CD4-positive, alpha-beta T cell (primary cell): Measurements from ENCODE around the gene TLE2. TPM values are rescaled to one million over a fixed set of nuclear protein-coding genes. Genes with fewer than 3 reads are reported as not detected.
A peak's percentile ranks its signal among the peaks of the same experiment; 100 is the strongest.

ENCODE experiments used
- ATAC-seq: fragments of 200-7000 bp; cut with Tn5 transposase; one replicate; pipeline ENCODE4 v1.10.0; 2022; ENCODE audit warnings: mild to moderate bottlenecking; ENCODE audit not compliant: poor library complexity
- CTCF ChIA-PET: fragments of 350-600 bp; sonication (Branson Sonifier 250); formaldehyde crosslinking; loops from one replicate; lab custom pipeline; 2021; ENCODE audit warnings: antibody characterized with exemption, inconsistent platforms; lab: Charles Lee
- POLR2A ChIA-PET: fragments of 350-600 bp; sonication (Branson Sonifier 250); formaldehyde crosslinking; loops from one replicate; lab custom pipeline; 2021; ENCODE audit warnings: antibody characterized with exemption, inconsistent platforms; lab: Charles Lee
- DNase-seq, 14 experiments: peaks; one replicate each; pipeline ENCODE4 v3.0.0-alpha.2; 2013 to 2020; ENCODE audit warnings: mixed read lengths in 2 of 14
- H3K27ac ChIP-seq, 2 donors: one replicate each; pipeline versions ENCODE4 v1.5.1 to v1.7.0; 2013; ENCODE audit warnings: low read length in 2 of 2, low read depth in 1 of 2, mild to moderate bottlenecking in 1 of 2
- H3K27me3 ChIP-seq, 2 experiments: 1 replicate in 1 of 2; 2 replicates in 1 of 2; pipeline versions ENCODE4 v1.6.1 to v1.7.0; 2013; ENCODE audit warnings: low read length in 2 of 2, control low read depth in 1 of 2, mild to moderate bottlenecking in 1 of 2, moderate library complexity in 1 of 2; ENCODE audit not compliant: insufficient read depth in 2 of 2, control insufficient read depth in 1 of 2
- H3K36me3 ChIP-seq: one replicate; pipeline ENCODE4 v1.6.1; 2013; ENCODE audit warnings: low read length, control low read depth; ENCODE audit not compliant: insufficient read depth
- H3K4me1 ChIP-seq: one replicate; pipeline ENCODE4 v1.6.1; 2013; ENCODE audit warnings: low read length, control low read depth; ENCODE audit not compliant: insufficient read depth
- H3K4me3 ChIP-seq: one replicate; pipeline ENCODE4 v1.5.1; 2013; ENCODE audit warnings: mild to moderate bottlenecking, low read length, moderate library complexity
- H3K9me3 ChIP-seq, 2 experiments: 1 replicate in 1 of 2; 2 replicates in 1 of 2; pipeline versions ENCODE4 v1.6.1 to v1.7.0; 2013; ENCODE audit warnings: low read length in 2 of 2, mild to moderate bottlenecking in 2 of 2, control low read depth in 1 of 2, moderate library complexity in 1 of 2; ENCODE audit not compliant: control insufficient read depth in 1 of 2, insufficient read depth in 1 of 2
- H3K27ac Mint-ChIP-seq: one replicate; pipeline ENCODE4 v1.8.0; 2020; ENCODE audit warnings: mixed read lengths
- H3K27me3 Mint-ChIP-seq: one replicate; pipeline ENCODE4 v1.8.0; 2021; ENCODE audit warnings: mixed read lengths
- H3K36me3 Mint-ChIP-seq: one replicate; pipeline ENCODE4 v1.8.0; 2021; ENCODE audit warnings: low read depth, mixed read lengths
- H3K4me1 Mint-ChIP-seq: one replicate; pipeline ENCODE4 v1.8.0; 2021; ENCODE audit warnings: low read depth, mixed read lengths
- H3K4me3 Mint-ChIP-seq: one replicate; pipeline ENCODE4 v1.8.0; 2020; ENCODE audit warnings: mild to moderate bottlenecking, mixed read lengths
- H3K9me3 Mint-ChIP-seq: one replicate; pipeline ENCODE4 v1.8.0; 2020; ENCODE audit warnings: mixed read lengths
- intact Hi-C, 2 experiments: fragments of 100-400 bp; cut with DNase I in 1 of 2; cut with micrococcal nuclease in 1 of 2; formaldehyde crosslinking; loops; one replicate each; pipeline versions ENCODE4 v1.15.1 to v1.9.0; 2023 to 2025; cut with DNase I, micrococcal nuclease
- polyA plus RNA-seq, 2 donors: library from polyadenylated mRNA; unstranded; fragments of 120-200 nt; gene quantifications; one replicate each; pipeline ENCODE4 v1.2.1, GENCODE V29; 2013
- total RNA-seq, 174 experiments: library from RNA in 2 of 174; stranded (reverse) in 2 of 174; gene quantifications; one replicate each; pipeline ENCODE4 v1.2.3 and lab custom pipeline; 2021 to 2026
- TF ChIP-seq, protein P1 (sequence below): fragments of 200-600 bp; IDR thresholded peaks from one replicate; pipeline ENCODE4 v1.8.0; 2022; ENCODE audit warnings: antibody characterized with exemption, mild to moderate bottlenecking

TLE2 gene
- total RNA-seq, result 10 to 100 TPM; 23.9 to 25.0 TPM
- polyA plus RNA-seq (2013, experiment 1 of 2), result 10.8 TPM
- 19.0 TPM for polyA plus RNA-seq (2013, experiment 2 of 2)
- total RNA-seq (lab: John Stamatoyannopoulos, UW), result 3.1 to 25.6 (median 10.7) reads per million in 172 experiments

DNA sequence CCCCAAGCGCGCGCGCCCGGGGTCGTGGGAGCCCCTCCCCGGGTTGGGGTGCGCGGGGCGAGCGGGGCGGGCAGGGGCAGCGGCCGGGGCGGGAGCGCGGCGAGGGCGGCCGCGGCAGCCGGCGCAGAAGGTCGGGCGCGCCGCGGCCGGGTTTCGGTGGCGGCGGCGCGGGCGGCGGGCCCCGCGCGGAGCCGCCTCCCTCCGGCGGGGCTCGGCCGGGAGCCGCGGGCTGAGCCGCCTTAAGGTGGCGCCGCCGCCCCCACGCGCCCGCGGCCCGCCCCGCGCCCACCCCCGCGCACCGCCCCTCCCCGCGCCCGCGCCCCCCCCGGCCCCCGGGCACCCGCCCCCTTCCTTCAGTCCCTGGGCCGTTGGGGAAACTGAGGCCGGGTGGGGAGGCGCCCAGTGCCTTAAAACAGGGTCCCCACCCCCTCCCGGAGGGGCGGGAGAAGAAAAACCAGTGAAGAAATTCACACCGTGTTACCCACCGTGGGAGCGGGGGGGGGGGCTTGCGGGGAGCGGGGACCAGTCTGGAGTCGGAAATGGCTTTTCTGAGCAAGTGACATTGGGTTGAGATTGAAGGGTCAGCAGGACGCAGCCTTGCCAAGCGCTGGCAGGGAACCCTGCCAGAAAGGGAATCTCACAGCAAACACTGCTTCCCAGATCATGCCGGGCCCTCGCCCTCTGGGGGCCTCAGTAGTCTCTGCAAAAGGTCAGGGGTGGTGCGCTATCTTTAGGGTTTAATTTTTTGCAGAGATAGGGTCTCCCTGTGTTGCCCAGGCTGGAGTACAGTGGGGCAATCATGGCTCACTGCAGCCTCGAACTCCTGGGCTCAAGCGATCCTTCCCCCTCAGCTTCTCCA is at the start of gene TLE2:
Gene TLE2 (minus strand): TSS at position 216 of the 859 bp plus-strand sequence. CDS start 376 bp downstream, outside the sequence.
- CTCF ChIA-PET, result no interaction called here
- DNase-seq, result peak in 3 of 14 experiments; percentile 44 to 69 (median 68)
- Histone ChIP-seq H3K4me3 (peak within 1 kb of the TSS; percentile 62), H3K36me3 (no peaks in the 10 kb centered on the region), H3K27me3 (no peaks in the 10 kb centered on the region), H3K9me3 (no peaks in the 10 kb centered on the region), H3K27ac (no peak within 1 kb of the TSS), H3K4me1 (peaks cover 35% of the 10 kb centered on the region)
- Mint-ChIP-seq H3K27me3 (no peaks in the 10 kb centered on the region), H3K9me3 (no peaks in the 10 kb centered on the region), H3K4me1 (peaks cover 41% of the 10 kb centered on the region), H3K4me3 (peak within 1 kb of the TSS; percentile 87), H3K36me3 (no peaks in the 10 kb centered on the region), H3K27ac (peak within 1 kb of the TSS; percentile 47)
- intact Hi-C loops, result loop anchor here in 1 of 2 experiments (5.0 kb wide), 1 partner anchor 33 kb away; the partner anchor contains the start of gene TLE5
- POLR2A ChIA-PET, result interaction anchor here (0.7 to 1.8 kb wide), 2 partner anchors 33 to 34 kb away, joined by 3 to 4 read pairs; partner anchors contain the start of gene TLE5
- TF ChIP-seq, protein P1, sequence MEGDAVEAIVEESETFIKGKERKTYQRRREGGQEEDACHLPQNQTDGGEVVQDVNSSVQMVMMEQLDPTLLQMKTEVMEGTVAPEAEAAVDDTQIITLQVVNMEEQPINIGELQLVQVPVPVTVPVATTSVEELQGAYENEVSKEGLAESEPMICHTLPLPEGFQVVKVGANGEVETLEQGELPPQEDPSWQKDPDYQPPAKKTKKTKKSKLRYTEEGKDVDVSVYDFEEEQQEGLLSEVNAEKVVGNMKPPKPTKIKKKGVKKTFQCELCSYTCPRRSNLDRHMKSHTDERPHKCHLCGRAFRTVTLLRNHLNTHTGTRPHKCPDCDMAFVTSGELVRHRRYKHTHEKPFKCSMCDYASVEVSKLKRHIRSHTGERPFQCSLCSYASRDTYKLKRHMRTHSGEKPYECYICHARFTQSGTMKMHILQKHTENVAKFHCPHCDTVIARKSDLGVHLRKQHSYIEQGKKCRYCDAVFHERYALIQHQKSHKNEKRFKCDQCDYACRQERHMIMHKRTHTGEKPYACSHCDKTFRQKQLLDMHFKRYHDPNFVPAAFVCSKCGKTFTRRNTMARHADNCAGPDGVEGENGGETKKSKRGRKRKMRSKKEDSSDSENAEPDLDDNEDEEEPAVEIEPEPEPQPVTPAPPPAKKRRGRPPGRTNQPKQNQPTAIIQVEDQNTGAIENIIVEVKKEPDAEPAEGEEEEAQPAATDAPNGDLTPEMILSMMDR, result no peak
- peak; percentile 45 for ATAC-seq

GRCh38 chr19:3075605-3076431 is 46.7 kb upstream of the TLE2 start:
- H3K9me3 ChIP-seq, result no peaks in the 10 kb centered on the region
- H3K4me3 ChIP-seq, result no peak overlapping the region
- H3K4me3 Mint-ChIP-seq, result no peak overlapping the region

More at GRCh38 chr19:3075605-3076431, 46.7 kb upstream of the TLE2 start:
- H3K4me1 Mint-ChIP-seq, result peaks cover 3% of the 10 kb centered on the region
- POLR2A ChIA-PET, result interaction anchor here (1.1 to 2.0 kb wide), 4 partner anchors 14 to 28 kb away, joined by 3 to 9 read pairs (median 4); partner anchors contain the start of gene TLE5
- DNase-seq, result peak; percentile 61 to 90 (median 76)
- H3K9me3 Mint-ChIP-seq, result no peaks in the 10 kb centered on the region
- peaks cover 10% of the 10 kb centered on the region for H3K4me1 ChIP-seq
- peak; percentile 99 for ATAC-seq
- H3K27me3 ChIP-seq, result no peaks in the 10 kb centered on the region
- no peaks in the 10 kb centered on the region for H3K27me3 Mint-ChIP-seq
- CTCF ChIA-PET, result interaction anchor here (0.9 to 3.3 kb wide), 10 partner anchors 11 to 175 kb away, joined by 3 to 18 read pairs (median 4); no protein-coding TSS in a partner anchor
- H3K36me3 Mint-ChIP-seq, result no peaks in the 10 kb centered on the region
- no peak overlapping the region for H3K27ac Mint-ChIP-seq
- no peaks in the 10 kb centered on the region for H3K36me3 ChIP-seq
- no peak overlapping the region for H3K27ac ChIP-seq
- intact Hi-C loops, result loop anchor here (1.0 to 10.0 kb wide), 5 partner anchors 28 to 114 kb away; no protein-coding TSS in a partner anchor
- TF ChIP-seq, protein P1, result peak; percentile 90
